Hair follicular keratinocyte (primary cell): ENCODE results near the gene MYBPC1. TPM values are rescaled to one million over a fixed set of nuclear protein-coding genes. Genes with fewer than 3 reads are reported as not detected.

ENCODE experiments used
- total RNA-seq: library from RNA; depleted of rRNA; stranded (reverse); fragments of >200 nt; gene quantifications from 2 replicates; pipeline ENCODE4 v1.2.3, GENCODE V29; 2015

MYBPC1 gene
- total RNA-seq: not detected in 2 replicates

GRCh38 chr12:101594700-101595099 is at the start of gene MYBPC1:
Gene MYBPC1 (plus strand): TSS chr12:101594971. CDS start chr12:101595071, 100 bp downstream.

GRCh38 chr12:101697197-101697929 is 102.6 kb downstream of the MYBPC1 start, which contains the start of gene CHPT1:
Gene CHPT1 (plus strand): TSS chr12:101697640. CDS start chr12:101697862, 222 bp downstream.

Other genes starting within 250 kb of the MYBPC1 start
- gene ARL1, start 187.2 kb upstream of the MYBPC1 start, total RNA-seq: 54.0 and 58.7 TPM in 2 replicates
- gene SPIC, start 119.6 kb upstream of the MYBPC1 start, total RNA-seq: not detected in 2 replicates
- gene CHPT1, start 102.7 kb downstream of the MYBPC1 start, total RNA-seq: 14.8 and 21.3 TPM in 2 replicates
- not detected in 2 replicates for gene SYCP3, start 144.5 kb downstream of the MYBPC1 start, total RNA-seq
- gene GNPTAB, start 236.0 kb downstream of the MYBPC1 start, total RNA-seq: 23.2 and 25.0 TPM in 2 replicates